Measurements from ENCODE around the gene PRPF19.

DNA sequence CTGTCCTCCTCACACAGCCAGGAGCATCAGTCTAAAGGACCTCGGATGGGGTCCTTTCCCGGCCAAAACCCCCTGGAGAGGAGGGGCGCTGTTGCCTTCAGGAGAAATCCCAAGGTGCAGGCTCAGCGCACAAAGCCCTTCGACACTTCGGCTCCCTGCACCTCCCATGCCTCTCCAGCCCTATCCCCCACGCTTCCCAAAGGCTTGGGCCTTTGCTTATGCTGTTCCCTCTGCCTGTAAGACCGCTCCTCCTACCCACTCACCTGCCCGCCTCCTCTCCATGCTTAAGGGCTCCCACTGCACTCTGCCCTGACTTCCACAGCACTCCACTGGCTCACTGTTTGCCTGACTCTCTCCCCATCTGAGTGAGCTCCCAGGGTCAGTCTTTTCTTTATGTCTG is 32.1 kb upstream of the PRPF19 start:
- TF ChIP-seq ZNF317 (CRISPR knock-in tag; IDR thresholded peaks at IDR 0.05; ENCODE audit: borderline replicate concordance, low read depth), result no peak
- TF ChIP-seq ETV6 (CRISPR knock-in tag; IDR thresholded peaks at IDR 0.05), result no peak
- no peak for TF ChIP-seq FOXK1 (CRISPR knock-in tag; IDR thresholded peaks at IDR 0.05)
- TF ChIP-seq, protein P1, sequence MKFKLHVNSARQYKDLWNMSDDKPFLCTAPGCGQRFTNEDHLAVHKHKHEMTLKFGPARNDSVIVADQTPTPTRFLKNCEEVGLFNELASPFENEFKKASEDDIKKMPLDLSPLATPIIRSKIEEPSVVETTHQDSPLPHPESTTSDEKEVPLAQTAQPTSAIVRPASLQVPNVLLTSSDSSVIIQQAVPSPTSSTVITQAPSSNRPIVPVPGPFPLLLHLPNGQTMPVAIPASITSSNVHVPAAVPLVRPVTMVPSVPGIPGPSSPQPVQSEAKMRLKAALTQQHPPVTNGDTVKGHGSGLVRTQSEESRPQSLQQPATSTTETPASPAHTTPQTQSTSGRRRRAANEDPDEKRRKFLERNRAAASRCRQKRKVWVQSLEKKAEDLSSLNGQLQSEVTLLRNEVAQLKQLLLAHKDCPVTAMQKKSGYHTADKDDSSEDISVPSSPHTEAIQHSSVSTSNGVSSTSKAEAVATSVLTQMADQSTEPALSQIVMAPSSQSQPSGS (CRISPR knock-in tag; IDR thresholded peaks at IDR 0.05; ENCODE audit: borderline replicate concordance, low read depth), result no peak
- TF ChIP-seq, protein P2, sequence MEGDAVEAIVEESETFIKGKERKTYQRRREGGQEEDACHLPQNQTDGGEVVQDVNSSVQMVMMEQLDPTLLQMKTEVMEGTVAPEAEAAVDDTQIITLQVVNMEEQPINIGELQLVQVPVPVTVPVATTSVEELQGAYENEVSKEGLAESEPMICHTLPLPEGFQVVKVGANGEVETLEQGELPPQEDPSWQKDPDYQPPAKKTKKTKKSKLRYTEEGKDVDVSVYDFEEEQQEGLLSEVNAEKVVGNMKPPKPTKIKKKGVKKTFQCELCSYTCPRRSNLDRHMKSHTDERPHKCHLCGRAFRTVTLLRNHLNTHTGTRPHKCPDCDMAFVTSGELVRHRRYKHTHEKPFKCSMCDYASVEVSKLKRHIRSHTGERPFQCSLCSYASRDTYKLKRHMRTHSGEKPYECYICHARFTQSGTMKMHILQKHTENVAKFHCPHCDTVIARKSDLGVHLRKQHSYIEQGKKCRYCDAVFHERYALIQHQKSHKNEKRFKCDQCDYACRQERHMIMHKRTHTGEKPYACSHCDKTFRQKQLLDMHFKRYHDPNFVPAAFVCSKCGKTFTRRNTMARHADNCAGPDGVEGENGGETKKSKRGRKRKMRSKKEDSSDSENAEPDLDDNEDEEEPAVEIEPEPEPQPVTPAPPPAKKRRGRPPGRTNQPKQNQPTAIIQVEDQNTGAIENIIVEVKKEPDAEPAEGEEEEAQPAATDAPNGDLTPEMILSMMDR (IDR thresholded peaks at IDR 0.05), result no peak
- TF ChIP-seq SMAD4 (CRISPR knock-in tag; IDR thresholded peaks at IDR 0.05), result no peak
- TF ChIP-seq CREM (CRISPR knock-in tag; IDR thresholded peaks at IDR 0.05), result no peak
- TF ChIP-seq, protein P3, sequence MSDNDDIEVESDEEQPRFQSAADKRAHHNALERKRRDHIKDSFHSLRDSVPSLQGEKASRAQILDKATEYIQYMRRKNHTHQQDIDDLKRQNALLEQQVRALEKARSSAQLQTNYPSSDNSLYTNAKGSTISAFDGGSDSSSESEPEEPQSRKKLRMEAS (CRISPR knock-in tag; IDR thresholded peaks at IDR 0.05), result no peak
- TF ChIP-seq, protein P4, sequence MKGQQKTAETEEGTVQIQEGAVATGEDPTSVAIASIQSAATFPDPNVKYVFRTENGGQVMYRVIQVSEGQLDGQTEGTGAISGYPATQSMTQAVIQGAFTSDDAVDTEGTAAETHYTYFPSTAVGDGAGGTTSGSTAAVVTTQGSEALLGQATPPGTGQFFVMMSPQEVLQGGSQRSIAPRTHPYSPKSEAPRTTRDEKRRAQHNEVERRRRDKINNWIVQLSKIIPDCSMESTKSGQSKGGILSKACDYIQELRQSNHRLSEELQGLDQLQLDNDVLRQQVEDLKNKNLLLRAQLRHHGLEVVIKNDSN (CRISPR knock-in tag; IDR thresholded peaks at IDR 0.05), result no peak
- no peak for TF ChIP-seq ZBTB21 (CRISPR knock-in tag; IDR thresholded peaks at IDR 0.05; ENCODE audit: borderline replicate concordance)
- TF ChIP-seq, protein P5, sequence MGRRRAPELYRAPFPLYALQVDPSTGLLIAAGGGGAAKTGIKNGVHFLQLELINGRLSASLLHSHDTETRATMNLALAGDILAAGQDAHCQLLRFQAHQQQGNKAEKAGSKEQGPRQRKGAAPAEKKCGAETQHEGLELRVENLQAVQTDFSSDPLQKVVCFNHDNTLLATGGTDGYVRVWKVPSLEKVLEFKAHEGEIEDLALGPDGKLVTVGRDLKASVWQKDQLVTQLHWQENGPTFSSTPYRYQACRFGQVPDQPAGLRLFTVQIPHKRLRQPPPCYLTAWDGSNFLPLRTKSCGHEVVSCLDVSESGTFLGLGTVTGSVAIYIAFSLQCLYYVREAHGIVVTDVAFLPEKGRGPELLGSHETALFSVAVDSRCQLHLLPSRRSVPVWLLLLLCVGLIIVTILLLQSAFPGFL (CRISPR knock-in tag; IDR thresholded peaks at IDR 0.05; ENCODE audit: borderline replicate concordance), result no peak
